ENCODE measurements around the gene PARP1. TPM values are rescaled to one million over a fixed set of nuclear protein-coding genes. Genes with fewer than 3 reads are reported as not detected.

The PARP1 gene
- total RNA-seq, 1 donor, result 34.1 TPM

Other genes starting within 250 kb of the PARP1 start
- gene ACBD3, start 221.4 kb downstream of the PARP1 start, total RNA-seq, result 53.4 TPM
- not detected for gene MIXL1, start 184.4 kb downstream of the PARP1 start, total RNA-seq
- gene LIN9, start 98.9 kb downstream of the PARP1 start, total RNA-seq, result 2.4 TPM
- gene STUM, start 140.7 kb upstream of the PARP1 start, total RNA-seq, result not detected

Measured in mononuclear cell (primary cell).